ENCODE measurements around the gene ATP6V1B1. TPM values are rescaled to one million over a fixed set of nuclear protein-coding genes. Genes with fewer than 3 reads are reported as not detected.
"Not testable (repeated sequence)": the region's sequence is repeated elsewhere in the genome, so short reads cannot be mapped to it uniquely, and the experiment has no call there.

Gene ATP6V1B1
- total RNA-seq, 1 experiment from 2014 or later, result not detected

DNA sequence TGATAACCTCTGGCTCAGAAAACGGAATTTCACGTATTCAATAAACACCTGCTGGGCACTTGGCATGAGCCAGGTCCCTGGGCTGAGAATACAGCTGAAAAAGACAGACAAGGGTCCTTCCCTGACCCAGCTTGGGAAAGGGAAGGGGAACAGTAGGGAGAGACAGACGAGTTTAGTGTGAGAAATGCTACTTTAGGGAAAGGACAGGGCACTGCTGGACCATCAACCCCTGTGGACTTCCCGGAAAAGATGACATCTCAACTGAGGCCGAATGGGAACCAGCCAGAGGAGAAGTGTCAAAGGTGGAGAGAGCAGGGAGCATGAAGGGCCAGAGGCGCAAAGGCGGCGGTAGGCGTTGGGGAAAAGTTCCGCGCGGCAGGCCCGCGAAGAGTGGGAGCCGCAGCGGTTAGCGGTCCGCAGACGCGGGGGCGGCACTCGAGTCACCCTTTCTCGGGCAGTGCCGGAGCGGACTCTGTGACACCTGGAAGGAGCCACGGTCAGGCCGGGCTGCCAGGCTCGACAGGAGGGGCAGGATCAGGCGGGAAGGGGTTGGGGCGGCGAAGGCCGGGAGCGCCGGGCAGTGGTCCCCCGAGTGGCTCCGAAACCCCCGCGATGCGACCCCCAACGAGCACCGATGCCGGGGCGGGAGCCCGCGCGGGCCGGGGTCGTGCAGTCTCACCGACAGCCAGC is 58.5 kb downstream of the ATP6V1B1 start:
- peak; percentile 18 for DNase-seq (ENCODE audit: low read depth)
- in situ Hi-C loops (cut with HindIII; ENCODE audit: low pct_unique_long_range_greater_than_20kb, low sequenced_read_pairs), result no loop called here

DNA sequence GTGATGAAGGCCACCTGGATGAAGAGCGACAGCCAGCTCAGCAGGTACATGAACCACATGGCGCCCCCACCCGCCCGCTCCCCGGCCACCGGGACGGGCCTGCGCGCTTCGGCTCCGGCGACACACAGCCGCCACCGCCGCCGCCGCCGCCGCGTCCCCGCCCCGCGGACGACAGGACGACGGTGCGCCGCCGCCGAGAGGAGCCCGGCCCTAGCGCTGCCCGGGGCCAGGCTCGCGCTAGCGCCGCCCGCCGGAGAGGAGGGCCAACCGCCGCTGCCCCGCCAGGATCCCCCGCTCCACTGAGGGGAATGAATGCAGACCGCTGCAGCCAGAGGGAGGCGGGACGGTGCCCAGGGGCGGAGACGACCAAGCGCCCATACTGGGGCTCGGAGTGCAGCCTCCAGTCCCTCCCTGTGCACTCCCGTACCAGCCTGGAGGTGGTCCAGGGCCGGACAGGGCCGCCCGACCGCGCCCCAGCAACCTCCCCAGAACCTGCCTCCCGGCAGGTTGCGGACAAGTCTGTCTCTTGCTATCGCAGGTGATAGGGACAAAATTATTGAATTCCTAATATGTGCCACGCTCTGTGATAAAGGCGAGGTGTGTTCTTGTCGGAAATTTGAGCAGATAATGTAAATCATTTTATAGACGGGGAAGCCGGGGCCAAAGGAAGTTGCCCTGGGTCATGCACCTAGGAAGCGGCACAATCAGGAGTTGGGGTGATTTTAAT is 59.2 kb downstream of the ATP6V1B1 start, which contains the start of gene TEX261:
Gene TEX261, minus strand, starts transcription at position 175 of the 727 bp plus-strand sequence. Its CDS starts 116 bp downstream, at position 59.
- in situ Hi-C loops (cut with HindIII; ENCODE audit: low pct_unique_long_range_greater_than_20kb, low sequenced_read_pairs), result no loop called here
- peak; percentile 91 for DNase-seq (ENCODE audit: low read depth)

DNA sequence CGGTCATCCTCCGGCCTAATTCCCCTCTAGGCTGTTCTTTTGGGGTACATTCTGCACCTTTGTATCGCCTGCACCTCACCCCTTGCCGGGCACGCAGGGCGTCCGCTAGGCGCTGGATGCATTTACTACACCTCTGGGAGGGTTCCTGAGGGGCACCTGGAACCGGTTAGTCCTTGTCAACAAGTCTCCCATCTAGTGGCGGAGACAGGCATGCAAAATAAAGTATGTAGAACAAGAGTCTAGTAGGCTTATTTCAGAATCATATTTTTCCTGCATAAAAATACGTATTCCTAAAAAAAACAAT is 59.7 kb downstream of the ATP6V1B1 start:
- in situ Hi-C loops (cut with HindIII; ENCODE audit: low pct_unique_long_range_greater_than_20kb, low sequenced_read_pairs), result no loop called here
- DNase-seq (ENCODE audit: low read depth), result peak; percentile 40

DNA sequence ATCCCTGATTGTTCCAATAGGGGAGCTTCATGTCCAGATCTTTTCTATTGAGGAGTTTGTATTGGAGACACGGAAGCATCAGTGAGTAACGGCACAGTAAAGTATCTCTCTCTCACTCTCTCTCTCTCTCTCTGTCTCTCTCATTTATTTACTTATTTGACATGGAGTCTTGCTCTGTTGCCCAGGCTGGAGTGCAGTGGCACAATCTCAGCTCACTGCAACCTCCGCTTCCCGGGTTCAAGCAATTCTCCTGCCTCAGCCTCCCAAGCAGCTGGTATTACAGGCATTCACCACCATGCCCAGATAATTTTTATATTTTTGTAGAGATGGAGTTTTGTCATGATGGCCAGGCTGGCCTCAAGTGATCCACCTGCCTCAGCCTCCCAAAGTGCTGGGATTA is 63.2 kb downstream of the ATP6V1B1 start:
- DNase-seq (ENCODE audit: low read depth); in situ Hi-C loops (cut with HindIII; ENCODE audit: low pct_unique_long_range_greater_than_20kb, low sequenced_read_pairs): not testable (repeated sequence)

DNA sequence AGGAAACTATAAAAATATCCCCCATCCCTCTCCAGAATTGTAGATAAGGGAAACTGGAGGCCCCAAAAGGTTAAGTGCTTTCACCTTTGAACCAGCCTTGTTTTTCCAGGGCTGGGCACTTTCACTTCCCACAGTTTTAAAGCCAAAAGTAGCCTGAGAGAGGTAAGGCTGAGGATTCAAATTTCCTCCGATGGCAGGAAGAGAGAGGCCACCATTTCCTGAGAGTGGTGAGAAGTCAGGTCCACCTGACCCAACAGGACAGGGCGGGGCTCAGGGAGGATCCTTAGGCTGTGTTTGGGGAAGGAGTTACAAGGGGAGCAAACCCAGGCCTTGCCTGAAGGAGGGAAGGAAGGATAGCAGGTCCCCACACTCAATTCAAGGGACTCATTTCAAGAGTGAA is 63.7 kb downstream of the ATP6V1B1 start:
- in situ Hi-C loops (cut with HindIII; ENCODE audit: low pct_unique_long_range_greater_than_20kb, low sequenced_read_pairs), result no loop called here
- DNase-seq (ENCODE audit: low read depth), result no peak

DNA sequence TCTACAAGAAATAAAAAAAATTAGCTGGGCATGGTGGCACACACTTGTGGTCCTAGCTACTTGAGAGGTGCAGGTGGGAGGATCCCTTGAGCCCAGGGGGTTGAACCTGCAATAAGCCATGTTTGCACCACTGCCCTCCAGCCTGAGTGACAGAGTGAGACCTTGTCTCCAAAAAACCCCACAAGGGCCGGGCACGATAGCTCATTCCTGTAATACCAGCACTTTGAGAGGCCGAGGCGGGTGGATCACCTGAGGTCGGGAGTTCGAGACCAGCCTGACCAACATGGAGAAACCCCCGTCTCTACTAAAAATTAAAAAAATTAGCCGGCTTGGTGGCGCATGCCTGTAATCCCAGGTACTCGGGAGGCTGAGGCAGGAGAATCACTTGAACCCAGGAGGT is 64.2 kb downstream of the ATP6V1B1 start:
- DNase-seq (ENCODE audit: low read depth); in situ Hi-C loops (cut with HindIII; ENCODE audit: low pct_unique_long_range_greater_than_20kb, low sequenced_read_pairs): not testable (repeated sequence)

DNA sequence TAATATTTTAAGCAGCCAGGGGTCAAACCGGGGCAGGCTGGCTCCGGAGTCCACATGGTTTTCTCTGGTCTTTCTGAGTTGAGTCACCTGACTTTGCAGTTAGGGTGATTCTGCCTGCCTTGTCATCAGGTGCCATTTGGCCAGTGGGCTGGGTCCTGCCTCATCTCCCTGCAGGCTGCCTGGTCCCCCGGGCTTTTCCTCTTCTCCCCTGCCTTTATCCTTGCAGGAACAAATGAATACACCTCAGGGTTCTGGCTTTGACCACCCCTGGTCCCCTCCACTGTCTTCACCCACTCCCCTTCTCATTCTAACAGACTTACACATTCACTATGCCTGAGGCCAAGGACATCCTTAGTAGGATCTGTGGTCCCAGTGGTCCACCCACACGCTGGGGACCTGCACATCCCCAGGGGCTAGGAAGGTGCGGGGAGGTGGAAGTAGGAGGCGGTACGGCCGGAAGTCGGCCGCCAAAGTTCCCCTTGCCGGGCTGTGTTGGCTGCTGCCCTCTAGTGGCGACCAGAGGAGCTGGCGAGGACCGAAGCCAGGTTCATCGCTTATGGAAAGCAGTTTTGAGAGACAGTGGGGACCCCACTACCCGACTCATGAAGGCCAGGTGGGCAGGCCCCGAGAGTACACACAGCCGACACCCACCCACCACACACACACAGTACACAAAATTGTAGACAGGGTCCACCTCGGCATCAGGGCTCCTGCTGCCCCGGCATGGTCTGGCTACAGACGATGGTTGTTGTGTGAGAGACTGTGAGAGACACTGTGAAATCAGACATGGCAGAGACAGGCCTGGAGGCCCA is 65.3 kb downstream of the ATP6V1B1 start:
- peak; percentile 49 for DNase-seq (ENCODE audit: low read depth)
- in situ Hi-C loops (cut with HindIII; ENCODE audit: low pct_unique_long_range_greater_than_20kb, low sequenced_read_pairs), result no loop called here

DNA sequence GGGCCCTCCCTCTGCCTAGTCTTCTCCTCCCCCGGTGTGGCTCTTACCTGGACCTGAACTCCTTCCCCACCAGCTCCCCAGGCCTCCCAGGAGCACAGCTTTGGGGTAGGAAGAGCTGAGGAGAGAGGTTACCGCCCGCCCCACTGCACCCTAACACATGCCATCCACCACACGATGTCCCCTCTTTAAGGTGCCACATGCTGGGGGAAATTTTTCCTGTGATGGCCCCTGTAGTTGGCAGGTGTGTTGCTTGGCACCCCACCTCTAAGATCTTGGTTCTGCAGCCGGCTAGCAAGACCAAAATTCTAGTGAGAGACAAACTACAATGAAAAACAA is 65.9 kb downstream of the ATP6V1B1 start:
- in situ Hi-C loops (cut with HindIII; ENCODE audit: low pct_unique_long_range_greater_than_20kb, low sequenced_read_pairs), result no loop called here
- no peak for DNase-seq (ENCODE audit: low read depth)

DNA sequence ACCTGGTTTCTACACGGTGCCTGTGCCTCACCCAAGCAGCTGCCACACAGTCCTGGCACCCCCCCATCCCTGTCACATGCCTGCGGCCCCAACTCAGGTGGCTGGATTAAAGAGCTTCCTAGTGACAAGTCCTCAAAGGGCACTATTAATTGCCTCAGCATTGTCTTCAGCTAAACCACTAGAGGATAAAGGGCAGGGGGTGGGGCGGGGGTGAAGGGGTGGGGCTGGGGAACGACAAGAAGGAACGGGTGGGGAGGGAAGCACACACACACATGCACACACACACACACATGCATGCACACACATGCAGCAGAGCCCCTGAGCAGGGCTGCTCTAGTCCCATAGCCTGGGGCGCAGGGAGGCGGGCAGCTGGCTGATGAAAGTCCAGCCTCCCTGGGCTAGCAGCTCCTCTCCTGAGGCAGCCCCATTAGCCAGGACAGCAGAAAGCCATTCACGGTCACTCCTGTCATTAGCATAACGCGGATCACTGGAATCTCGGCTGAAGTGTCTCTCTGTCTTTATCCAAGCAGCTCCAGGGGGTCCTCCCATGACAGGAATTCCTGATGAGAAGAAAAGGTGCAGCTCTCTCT is 66.4 kb downstream of the ATP6V1B1 start:
- in situ Hi-C loops (cut with HindIII; ENCODE audit: low pct_unique_long_range_greater_than_20kb, low sequenced_read_pairs), result no loop called here
- no peak for DNase-seq (ENCODE audit: low read depth)

DNA sequence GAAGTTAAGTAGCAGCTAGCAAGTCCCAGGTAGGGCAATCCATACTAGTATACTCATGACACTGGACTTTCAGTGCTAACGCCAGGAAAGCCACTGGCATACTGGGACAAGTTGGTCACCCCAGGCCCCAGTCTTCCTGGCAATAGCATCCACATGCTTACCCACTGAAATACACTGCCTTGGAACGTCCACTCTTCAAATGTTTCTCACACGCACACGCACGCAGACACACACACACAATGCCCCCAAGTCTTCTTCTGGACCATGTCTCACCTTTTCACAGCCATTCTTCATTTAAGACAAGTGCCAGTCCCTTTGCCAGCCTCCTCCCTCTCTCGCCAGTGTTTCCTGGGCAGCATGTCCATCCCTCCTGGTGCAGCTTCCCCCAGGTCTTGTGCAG is 67.7 kb downstream of the ATP6V1B1 start:
- no peak for DNase-seq (ENCODE audit: low read depth)
- in situ Hi-C loops (cut with HindIII; ENCODE audit: low pct_unique_long_range_greater_than_20kb, low sequenced_read_pairs), result no loop called here

DNA sequence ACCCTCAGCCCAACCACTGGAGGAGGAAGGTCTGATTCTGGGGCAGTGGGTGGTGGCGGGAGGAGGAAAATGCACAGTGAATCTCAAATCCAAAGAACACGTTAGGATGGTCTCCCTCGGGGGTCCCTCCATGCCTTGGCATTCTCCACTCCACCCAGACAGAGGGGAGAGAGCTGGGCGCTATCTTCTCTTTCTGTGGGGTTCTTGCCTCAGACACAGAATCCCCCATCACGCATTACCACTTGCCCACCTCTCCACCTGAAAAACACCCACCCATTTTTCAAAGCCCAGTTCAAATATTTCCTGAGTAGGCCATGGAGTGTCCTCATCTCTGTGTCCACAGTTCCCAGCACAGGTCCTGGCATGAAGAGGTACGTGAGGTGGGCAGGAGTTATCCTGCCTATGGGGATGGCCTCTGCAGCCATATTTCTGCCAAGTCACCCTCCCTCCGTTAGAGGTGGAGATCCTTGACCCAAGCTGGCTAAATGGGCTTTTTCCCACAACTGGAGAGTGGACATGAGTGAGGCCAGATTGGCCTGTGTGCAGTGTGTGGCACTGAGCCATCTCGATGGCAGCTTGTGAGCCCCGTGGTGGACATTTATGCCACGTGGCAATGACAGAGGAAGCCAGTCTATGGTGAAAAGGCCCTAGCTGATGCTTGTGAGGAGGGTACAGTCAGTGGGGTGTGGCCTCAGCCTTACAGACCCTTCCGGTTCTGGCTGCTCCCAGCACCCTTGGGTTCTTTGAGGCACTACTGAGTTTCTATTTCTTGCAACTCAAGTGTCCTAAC is 68.5 kb downstream of the ATP6V1B1 start:
- DNase-seq (ENCODE audit: low read depth), result no peak
- in situ Hi-C loops (cut with HindIII; ENCODE audit: low pct_unique_long_range_greater_than_20kb, low sequenced_read_pairs), result no loop called here

DNA sequence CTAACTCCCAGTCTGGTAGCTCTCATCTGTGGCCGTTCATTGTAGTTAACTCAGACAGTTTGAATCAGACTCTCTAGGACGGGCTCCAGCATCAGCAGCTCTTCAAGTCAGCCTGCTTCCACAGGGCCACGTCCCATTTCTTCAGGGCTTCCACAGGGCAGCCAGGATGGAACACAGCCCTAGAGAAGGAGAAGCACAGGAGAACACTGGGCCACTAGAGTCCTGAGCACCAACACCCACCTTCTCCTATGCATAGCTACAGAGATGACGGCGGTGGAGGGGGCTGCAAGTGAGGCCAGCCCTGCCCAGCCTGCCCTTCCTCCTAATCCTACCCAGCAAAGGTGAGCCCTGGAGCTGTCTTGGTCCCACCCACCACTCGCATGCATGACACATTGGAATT is 69.2 kb downstream of the ATP6V1B1 start:
- DNase-seq (ENCODE audit: low read depth), result no peak
- in situ Hi-C loops (cut with HindIII; ENCODE audit: low pct_unique_long_range_greater_than_20kb, low sequenced_read_pairs), result no loop called here

DNA sequence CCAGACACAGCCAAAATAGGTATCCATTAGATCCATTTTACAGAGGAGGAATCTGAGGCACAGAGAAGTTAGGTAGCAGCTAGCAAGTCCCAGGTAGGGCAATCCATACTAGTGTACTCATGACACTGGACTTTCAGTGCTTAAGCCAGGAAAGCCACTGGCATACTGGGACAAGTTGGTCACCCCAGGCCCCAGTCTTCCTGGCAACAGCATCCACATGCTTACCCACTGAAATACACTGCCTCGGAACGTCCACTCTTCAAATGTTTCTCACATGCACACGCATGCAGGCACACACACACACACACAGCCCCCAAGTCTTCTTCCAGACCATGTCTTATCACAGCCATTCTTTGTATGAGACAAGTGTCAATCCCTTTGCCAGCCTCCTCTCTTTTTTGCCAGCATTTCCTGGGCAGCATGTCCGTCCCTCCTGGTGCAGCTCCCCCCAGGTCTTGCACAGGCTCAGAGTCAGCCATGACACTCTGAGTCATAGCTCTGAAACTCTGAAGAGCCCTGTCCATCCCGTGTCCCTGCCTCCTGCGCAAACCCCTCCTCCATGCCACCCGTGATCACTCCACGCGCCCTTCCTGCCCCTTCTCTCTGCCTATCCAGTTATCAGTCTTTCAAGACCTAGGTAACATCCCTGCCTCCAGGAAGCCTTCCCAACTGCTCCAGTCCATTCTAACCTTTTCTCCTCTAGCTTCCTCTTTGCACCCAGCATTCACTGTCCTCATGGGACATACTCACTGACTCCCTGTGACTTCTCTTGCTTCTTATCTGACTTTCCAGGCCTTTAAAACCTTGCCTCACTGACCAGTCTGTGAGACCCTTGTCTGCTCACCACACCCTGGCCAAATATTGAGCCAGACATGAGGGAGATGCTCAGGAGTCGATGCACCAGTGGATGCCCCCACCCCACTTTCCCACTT is 69.8 kb downstream of the ATP6V1B1 start:
- DNase-seq (ENCODE audit: low read depth), result no peak
- in situ Hi-C loops (cut with HindIII; ENCODE audit: low pct_unique_long_range_greater_than_20kb, low sequenced_read_pairs), result no loop called here

DNA sequence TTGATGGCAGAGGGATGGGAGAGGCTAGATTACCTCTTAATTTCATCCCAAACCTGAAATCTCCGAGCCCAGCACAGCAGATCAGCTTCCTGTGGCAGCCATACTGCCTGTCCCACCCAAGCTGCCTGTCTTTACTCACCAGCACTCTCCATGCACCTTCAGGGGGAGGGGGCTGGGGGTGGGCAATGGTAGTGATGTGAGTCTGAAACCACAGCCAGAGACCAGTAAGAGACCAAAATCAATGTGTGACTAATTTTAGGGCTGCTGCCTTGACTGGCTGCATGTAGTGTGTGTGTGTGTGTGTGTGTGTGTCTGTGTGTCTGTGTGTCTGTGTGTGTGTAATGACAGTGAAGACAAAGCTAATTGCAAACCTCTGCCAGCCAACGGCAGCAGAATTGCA is 70.6 kb downstream of the ATP6V1B1 start:
- no peak for DNase-seq (ENCODE audit: low read depth)
- in situ Hi-C loops (cut with HindIII; ENCODE audit: low pct_unique_long_range_greater_than_20kb, low sequenced_read_pairs), result no loop called here

DNA sequence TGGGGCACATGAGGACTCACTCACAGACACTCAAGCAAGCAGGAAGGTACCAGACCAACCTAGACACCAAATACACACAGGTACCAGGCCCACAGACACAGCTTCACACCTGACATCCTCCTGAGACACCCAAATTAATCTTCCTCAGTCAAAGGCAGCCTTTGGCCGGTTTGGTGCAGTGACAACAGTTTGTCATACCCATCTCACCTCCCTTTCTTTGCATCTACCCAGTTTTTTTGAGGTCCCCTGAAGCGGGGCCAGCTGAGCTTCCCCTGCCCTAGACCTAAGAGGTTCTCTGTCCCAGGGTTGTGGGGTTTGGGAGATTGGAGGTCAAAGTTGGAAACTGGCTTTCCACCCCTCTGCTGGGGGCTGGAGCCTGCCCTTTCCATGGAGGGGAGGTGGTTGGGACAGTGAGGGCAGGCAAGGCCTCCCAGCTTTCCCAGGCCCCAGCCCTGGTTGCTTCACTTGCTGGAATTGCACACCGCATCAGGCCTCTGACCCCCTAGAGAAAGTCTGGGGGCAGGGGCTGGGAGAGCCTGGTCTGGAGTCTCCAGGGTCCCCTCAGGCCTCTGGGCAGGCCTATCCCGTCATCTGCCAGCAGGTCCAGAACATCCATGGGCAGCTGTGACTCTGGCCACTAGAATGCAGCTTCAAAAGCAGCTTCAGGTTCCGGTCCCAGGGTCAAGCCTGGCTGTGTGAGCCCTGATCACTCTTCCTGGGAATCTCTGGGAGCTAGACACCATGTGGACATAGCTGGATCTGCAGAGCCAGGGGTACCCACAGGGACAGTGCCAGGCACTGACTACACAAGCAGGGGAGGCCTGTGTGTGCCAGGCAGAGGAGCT is 71.5 kb downstream of the ATP6V1B1 start:
- in situ Hi-C loops (cut with HindIII; ENCODE audit: low pct_unique_long_range_greater_than_20kb, low sequenced_read_pairs), result no loop called here
- DNase-seq (ENCODE audit: low read depth), result no peak

DNA sequence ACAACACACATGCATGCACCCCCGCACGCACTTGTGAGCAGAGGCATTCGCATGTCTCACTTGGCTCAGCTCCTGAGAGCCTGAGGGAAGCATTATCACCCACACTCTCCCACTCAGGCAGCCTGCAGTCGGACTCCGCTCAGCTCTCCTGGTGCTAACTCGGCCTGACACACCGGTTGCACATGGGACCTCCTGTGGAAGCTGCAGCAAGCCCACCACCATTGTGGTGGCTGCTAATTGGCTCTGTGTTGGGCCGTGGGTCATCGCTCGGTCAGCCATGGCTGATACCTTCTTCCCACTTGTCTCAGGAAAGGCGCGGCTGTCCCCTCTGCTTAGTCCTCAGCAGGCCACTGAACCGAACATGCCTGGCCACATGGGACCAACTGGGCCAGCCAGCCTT is 72.6 kb downstream of the ATP6V1B1 start:
- in situ Hi-C loops (cut with HindIII; ENCODE audit: low pct_unique_long_range_greater_than_20kb, low sequenced_read_pairs), result no loop called here
- no peak for DNase-seq (ENCODE audit: low read depth)

Data from Caki2 (cell line).